Suprapubic skin (tissue), 4 donors: ENCODE results near the gene ST7.

ENCODE experiments used
- POLR2A ChIP-seq, 2 donors: fragments of 450-650 bp; IDR thresholded peaks; one replicate each; pipeline ENCODE4 v1.6.1; 2017; ENCODE audit warnings: antibody characterized with exemption in 2 of 2, mild to moderate bottlenecking in 2 of 2, moderate library complexity in 2 of 2
- POLR2AphosphoS5 ChIP-seq, 3 donors: sonication (generic); formaldehyde crosslinking; IDR thresholded peaks; one replicate each; pipeline ENCODE4 v1.6.1; 2017; ENCODE audit warnings: antibody characterized with exemption in 3 of 3
- TF ChIP-seq, protein P1 (sequence below), 2 donors: fragments of 200-600 bp in 1 of 2; fragments of 450-650 bp in 1 of 2; sonication (generic) in 1 of 2; IDR thresholded peaks; one replicate each; pipeline ENCODE4 v1.5.1; 2016 to 2019; ENCODE audit warnings: antibody characterized with exemption in 2 of 2, mild to moderate bottlenecking in 1 of 2, moderate library complexity in 1 of 2

DNA sequence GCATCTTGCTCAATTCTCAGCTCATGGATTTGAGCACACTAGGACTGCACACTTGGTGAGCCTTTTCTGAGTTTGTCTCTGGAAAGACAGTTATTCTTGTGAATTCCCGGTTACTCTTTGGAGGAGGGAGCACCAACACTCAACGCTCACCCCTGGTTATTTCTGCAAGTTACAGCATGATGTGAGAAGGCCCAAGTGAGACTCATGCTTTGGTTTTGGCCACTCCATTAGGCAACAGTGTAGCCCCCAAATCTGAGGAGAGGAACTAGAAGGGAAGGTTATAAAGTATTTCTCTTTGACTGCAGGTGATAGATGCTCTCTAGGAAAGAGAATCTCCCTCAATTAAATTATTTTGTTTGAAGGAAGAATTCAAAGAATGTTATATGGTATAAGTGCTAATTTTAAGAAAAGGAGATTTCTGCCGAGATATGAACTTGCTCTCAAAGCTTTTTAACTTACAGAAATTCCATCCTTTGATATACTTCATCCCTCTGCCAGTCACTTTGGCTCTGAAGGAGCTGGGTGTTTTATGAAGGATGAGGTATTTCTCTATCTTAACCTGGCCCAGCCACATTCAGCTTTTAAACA is 186.2 kb downstream of the ST7 start:
- TF ChIP-seq POLR2AphosphoS5 (IDR thresholded peaks at IDR 0.05), result no peak
- TF ChIP-seq POLR2A (IDR thresholded peaks at IDR 0.05), result no peak
- TF ChIP-seq, protein P1, sequence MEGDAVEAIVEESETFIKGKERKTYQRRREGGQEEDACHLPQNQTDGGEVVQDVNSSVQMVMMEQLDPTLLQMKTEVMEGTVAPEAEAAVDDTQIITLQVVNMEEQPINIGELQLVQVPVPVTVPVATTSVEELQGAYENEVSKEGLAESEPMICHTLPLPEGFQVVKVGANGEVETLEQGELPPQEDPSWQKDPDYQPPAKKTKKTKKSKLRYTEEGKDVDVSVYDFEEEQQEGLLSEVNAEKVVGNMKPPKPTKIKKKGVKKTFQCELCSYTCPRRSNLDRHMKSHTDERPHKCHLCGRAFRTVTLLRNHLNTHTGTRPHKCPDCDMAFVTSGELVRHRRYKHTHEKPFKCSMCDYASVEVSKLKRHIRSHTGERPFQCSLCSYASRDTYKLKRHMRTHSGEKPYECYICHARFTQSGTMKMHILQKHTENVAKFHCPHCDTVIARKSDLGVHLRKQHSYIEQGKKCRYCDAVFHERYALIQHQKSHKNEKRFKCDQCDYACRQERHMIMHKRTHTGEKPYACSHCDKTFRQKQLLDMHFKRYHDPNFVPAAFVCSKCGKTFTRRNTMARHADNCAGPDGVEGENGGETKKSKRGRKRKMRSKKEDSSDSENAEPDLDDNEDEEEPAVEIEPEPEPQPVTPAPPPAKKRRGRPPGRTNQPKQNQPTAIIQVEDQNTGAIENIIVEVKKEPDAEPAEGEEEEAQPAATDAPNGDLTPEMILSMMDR (IDR thresholded peaks at IDR 0.05), result no peak
